ENCODE measurements around the gene PTPRT.

The PTPRT gene

GRCh38 chr20:43189554-43190331 lies at the start of gene PTPRT:
TSS of gene PTPRT (minus strand) at chr20:43189906. CDS start at chr20:43189733, 173 bp downstream.
- no peak for FAIRE-seq

GRCh38 chr20:43238833-43239232 lies 49.1 kb upstream of the PTPRT start:
- no peak for FAIRE-seq

- no peak for FAIRE-seq
These were observed 48.6 kb upstream of the PTPRT start for GRCh38 chr20:43238266-43238665.

DNA sequence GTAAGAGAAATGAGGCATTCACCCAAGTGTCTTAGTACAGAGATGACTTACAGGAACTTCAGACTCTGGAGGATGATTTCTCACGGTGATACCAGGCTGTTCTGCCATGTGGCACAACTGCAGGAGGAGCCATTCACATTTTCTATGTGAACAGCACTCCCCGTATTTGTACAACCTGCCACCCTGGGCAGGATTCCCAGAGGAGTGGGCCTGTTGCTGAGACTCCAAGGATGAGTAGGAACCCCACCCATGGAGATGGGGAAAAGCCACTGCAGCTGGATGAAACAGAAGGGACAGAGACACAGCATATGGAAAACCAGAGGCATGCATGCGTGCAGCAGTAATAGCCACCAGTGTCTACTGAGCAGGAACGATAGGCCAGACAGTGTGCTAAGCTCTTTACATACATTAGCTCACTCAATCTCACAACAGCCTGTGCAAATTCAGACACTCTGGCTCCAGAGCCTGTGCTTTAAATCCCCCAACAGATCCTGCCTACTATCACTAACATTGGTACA lies 48.0 kb upstream of the PTPRT start:
- FAIRE-seq, result no peak

GRCh38 chr20:43235998-43236397 lies 46.3 kb upstream of the PTPRT start:
- no peak for FAIRE-seq

GRCh38 chr20:43231829-43232228 lies 42.1 kb upstream of the PTPRT start:
- FAIRE-seq, result no peak

- FAIRE-seq, result no peak
These were observed 40.0 kb upstream of the PTPRT start for GRCh38 chr20:43229696-43230095.

- FAIRE-seq, result no peak
These were observed 30.9 kb upstream of the PTPRT start for GRCh38 chr20:43220612-43221011.

- FAIRE-seq, result no peak
These were observed 21.2 kb upstream of the PTPRT start for GRCh38 chr20:43210901-43211300.

DNA sequence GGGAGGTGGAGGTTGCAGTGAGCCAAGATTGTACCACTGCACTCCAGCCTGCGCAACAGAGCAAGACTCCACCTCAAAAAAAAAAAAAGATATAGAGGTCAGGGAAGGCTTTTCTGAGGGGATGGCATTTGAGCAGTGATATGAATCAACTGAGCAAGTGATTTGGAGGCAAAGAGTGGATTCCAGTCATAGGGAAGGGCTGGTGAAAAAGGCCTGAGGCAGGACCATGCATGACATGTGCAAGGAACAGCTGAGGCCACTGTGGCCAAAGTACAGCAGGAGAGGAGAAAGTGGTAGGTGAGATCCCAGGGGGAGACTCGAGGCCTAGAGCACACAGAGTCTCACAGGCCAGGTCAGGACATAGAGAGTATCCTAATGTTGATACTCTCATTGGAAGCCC lies 20.1 kb upstream of the PTPRT start:
- FAIRE-seq, result no peak

- no peak for FAIRE-seq
These were observed 16.0 kb upstream of the PTPRT start for GRCh38 chr20:43205699-43206098.

- no peak for FAIRE-seq
These were observed 12.4 kb upstream of the PTPRT start for GRCh38 chr20:43202100-43202499.

DNA sequence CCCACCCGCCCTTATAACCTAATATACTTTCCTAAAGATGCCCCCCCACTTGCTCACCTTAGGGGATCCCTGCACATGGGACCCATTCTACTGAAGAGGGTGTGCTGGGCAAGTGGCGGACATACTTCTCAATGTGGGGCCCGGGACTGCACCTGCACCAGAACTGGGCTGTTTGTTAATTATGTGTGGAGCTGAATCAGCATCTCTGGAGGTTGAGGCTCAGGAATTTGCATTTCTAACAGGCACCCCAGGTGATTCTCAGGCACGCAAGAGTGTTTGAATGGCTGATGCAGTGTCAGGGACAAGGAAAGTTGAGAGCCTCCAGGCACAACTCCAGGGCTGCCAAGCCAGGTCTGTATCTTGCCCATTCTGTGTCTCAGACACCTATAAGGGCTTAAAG lies 8.9 kb upstream of the PTPRT start:
- FAIRE-seq, result no peak

- FAIRE-seq, result no peak
These were observed 6.5 kb upstream of the PTPRT start for GRCh38 chr20:43196243-43196642.

GRCh38 chr20:43194137-43194536 lies 4.4 kb upstream of the PTPRT start:
- FAIRE-seq, result no peak

- FAIRE-seq, result no peak
These were observed 3.7 kb upstream of the PTPRT start for GRCh38 chr20:43193443-43193842.

DNA sequence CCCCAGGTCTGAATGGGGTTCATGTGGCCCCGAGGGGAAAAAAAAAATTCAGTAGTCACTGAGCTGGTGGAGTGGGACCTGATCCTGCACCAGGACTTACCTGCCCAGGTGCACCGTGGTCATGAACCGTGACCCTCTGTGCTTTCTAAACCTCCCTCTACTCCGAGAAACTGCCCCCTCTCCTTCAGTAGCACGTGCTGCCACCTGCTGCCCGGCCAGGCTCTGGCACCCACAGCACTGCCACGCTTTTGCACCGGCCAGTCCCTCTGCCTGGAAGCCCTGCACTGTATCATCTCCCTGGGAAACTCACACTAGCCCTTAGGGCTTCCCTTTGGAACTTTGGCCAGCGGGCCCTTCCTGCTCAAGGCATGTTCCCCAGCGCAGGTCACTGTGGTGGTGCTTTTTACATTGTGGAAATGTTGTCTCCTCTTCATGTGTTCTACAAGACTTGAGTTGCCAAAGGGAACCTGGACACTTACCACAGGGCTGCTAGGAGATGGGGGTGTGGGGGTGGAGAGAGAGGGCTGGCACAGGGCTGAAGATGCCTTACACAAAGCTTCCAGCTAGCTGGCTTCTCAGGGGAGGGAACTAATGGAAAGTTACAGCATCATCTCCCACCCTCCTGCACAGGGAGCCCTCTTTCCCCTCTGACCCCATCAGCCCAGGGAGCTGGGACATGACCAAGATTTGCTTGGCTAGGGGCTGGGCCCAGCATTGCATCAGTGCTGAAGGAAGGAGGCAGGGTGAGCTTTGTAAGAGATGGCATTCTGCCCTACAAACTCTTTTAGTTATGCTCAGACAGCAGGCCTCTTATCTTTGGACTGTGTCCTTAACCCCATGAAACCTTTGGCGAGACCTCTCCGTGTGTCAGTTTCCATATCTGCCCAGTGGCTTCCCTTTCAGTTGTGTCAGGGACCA lies 2.5 kb upstream of the PTPRT start:
- FAIRE-seq, result no peak

GRCh38 chr20:43191143-43191542 lies 1.4 kb upstream of the PTPRT start:
- FAIRE-seq, result no peak

DNA sequence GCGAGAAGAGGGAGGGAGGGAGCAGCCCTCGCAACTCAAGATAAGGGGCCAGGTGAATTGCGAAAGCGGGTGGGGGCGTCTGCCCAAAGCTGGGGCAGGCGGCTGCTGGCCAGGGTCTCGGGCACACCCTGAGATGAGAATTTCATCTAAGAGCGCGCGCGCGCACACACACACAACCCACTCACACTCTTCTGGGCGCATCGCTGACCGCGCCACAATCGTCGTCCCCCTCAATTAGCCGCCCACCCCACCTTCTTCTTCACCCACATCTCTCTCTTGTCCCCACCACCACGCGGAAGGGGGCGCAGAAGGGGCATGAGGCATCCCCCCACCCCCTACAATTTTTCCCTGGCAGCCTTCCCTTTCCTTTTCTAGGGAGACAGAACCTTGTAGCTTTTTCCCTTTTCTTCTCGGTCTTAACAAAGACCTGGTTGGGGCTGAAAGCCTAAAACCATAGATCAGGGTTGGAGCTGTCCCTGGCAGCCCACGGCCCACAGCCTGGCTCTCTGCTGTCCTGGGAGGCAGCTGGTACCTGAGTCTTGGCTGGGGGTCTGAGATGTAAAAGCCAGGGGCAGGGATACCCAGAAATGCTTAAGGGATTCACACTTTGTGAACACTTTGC lies 737 bp upstream of the PTPRT start:
- FAIRE-seq, result no peak

- FAIRE-seq, result no peak
These were observed 699 bp downstream of the PTPRT start for GRCh38 chr20:43188861-43189553.

DNA sequence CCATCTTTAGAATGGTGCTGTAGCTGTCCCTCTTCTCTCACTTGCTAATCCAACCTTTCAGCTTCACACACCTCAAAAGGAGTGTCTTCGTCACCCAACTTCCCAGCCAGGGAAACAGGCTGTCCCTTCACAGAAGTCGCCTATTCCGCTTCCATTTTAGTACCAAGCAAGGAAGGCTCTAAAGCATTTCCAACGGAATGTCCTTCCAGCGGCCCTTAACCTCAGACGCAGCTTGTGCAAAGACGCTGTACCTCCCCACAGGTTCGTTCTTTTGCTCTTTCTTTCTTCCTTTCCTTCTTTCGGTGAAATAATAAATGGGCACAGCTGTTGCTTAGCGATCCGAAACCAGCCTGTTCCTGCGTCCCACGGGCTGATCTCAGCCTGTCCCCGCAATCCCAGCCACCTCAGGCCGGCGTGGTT lies 1.5 kb downstream of the PTPRT start:
- no peak for FAIRE-seq

GRCh38 chr20:43187476-43188233 lies 2.1 kb downstream of the PTPRT start:
- FAIRE-seq, result no peak

Data from colon (tissue), 2 donors.